Panc1 (cell line): Measurements from ENCODE around the gene EDN2. TPM values are rescaled to one million over a fixed set of nuclear protein-coding genes. Genes with fewer than 3 reads are reported as not detected.

Experiments
- ATAC-seq: fragments of 200-7000 bp; cut with Tn5 transposase; 2 replicates; pipeline ENCODE4 v1.9.1; 2020; ENCODE audit warnings: mild to moderate bottlenecking, moderate library complexity
- BruUV-seq: library from RNA; stranded (reverse); fragments of 400-500 nt; replicated peaks from 2 replicates; lab custom pipeline; 2021; lab: Mats Ljungman, UMichigan
- CTCF ChIA-PET: fragments of 300-600 bp; sonication (Branson Sonifier 250); formaldehyde crosslinking; loops from one replicate; lab custom pipeline; 2022; ENCODE audit warnings: antibody characterized with exemption; lab: Charles Lee
- POLR2A ChIA-PET: fragments of 300-600 bp; sonication (Branson Sonifier 250); formaldehyde crosslinking; loops from one replicate; lab custom pipeline; 2022; ENCODE audit warnings: antibody characterized with exemption; lab: Charles Lee
- DNase-seq: peaks from one replicate; pipeline ENCODE4 v3.0.0-alpha.2; 2010; ENCODE audit warnings: low read depth, low spot score
- H3K27ac ChIP-seq: 2 replicates; pipeline ENCODE4 v1.5.1; 2011; ENCODE audit warnings: mild to moderate bottlenecking, low read length, inconsistent platforms
- H3K27me3 ChIP-seq: fragments of 200-500 bp; sonication (Bioruptor generic); 2 replicates; pipeline ENCODE4 v1.6.0; 2014; ENCODE audit warnings: low read length, inconsistent platforms; ENCODE audit not compliant: control insufficient read depth, insufficient read depth
- H3K36me3 ChIP-seq: fragments of 200-500 bp; sonication (Bioruptor generic); 2 replicates; pipeline ENCODE4 v1.5.1; 2014; ENCODE audit warnings: inconsistent platforms, mild to moderate bottlenecking, low read length, moderate library complexity; ENCODE audit not compliant: control insufficient read depth, insufficient read depth
- H3K4me1 ChIP-seq: 2 replicates; pipeline ENCODE4 v1.5.1; 2011; ENCODE audit warnings: inconsistent platforms, mild to moderate bottlenecking, low read length, moderate library complexity; ENCODE audit not compliant: control insufficient read depth, insufficient read depth
- H3K4me3 ChIP-seq, 2 experiments: 2 replicates each; pipeline ENCODE4 v1.5.1; 2011 to 2012; ENCODE audit warnings: low read depth in 2 of 2, low read length in 2 of 2, mild to moderate bottlenecking in 2 of 2, inconsistent platforms in 1 of 2, moderate library complexity in 1 of 2
- H3K9me3 ChIP-seq: fragments of 200-500 bp; sonication (Bioruptor generic); 2 replicates; pipeline ENCODE4 v1.5.1; 2014; ENCODE audit warnings: low read depth, mild to moderate bottlenecking, inconsistent platforms, low read length, moderate library complexity; ENCODE audit not compliant: control insufficient read depth, insufficient read depth
- POLR2AphosphoS5 ChIP-seq: IDR thresholded peaks from 2 replicates; pipeline ENCODE4 v1.6.1; 2012; ENCODE audit warnings: mild to moderate bottlenecking, low read depth, low read length, moderate library complexity
- SIN3A ChIP-seq: IDR thresholded peaks from 2 replicates; pipeline ENCODE4 v1.6.1; 2012; ENCODE audit warnings: low read depth, mild to moderate bottlenecking, low read length, moderate library complexity, borderline replicate concordance; ENCODE audit not compliant: insufficient read depth
- TCF7L2 ChIP-seq: IDR thresholded peaks from 2 replicates; pipeline ENCODE4 v1.6.1; 2011; ENCODE audit warnings: mild to moderate bottlenecking, low read depth, low read length, inconsistent platforms
- in situ Hi-C: cut with HindIII; loops from 2 replicates; pipeline ENCODE4 v1.10.0; 2016; ENCODE audit warnings: low sequenced_read_pairs, low pct_unique_long_range_greater_than_20kb
- intact Hi-C: fragments of 100-400 bp; cut with micrococcal nuclease; formaldehyde crosslinking; loops from one replicate; pipeline ENCODE4 v1.10.0; 2022; ENCODE audit not compliant: unreplicated experiment
- total RNA-seq: library from RNA; stranded (reverse); gene quantifications from one replicate; pipeline ENCODE4 v1.2.1, GENCODE V29; 2021; ENCODE audit not compliant: unreplicated experiment
- TF ChIP-seq, protein P1 (sequence below): fragments of 450-650 bp; IDR thresholded peaks from 2 replicates; pipeline ENCODE4 v1.5.1; 2017; ENCODE audit warnings: mild to moderate bottlenecking
- TF ChIP-seq, protein P2 (sequence below), 2 experiments: IDR thresholded peaks; 2 replicates each; pipeline ENCODE4 v1.6.1; 2011 to 2012; ENCODE audit warnings: low read depth in 2 of 2, control low read depth in 1 of 2, low read length in 1 of 2, mild to moderate bottlenecking in 1 of 2, moderate library complexity in 1 of 2; ENCODE audit not compliant: insufficient read depth in 1 of 2

EDN2 gene
- total RNA-seq, 1 experiment from 2014 or later, result not detected

DNA sequence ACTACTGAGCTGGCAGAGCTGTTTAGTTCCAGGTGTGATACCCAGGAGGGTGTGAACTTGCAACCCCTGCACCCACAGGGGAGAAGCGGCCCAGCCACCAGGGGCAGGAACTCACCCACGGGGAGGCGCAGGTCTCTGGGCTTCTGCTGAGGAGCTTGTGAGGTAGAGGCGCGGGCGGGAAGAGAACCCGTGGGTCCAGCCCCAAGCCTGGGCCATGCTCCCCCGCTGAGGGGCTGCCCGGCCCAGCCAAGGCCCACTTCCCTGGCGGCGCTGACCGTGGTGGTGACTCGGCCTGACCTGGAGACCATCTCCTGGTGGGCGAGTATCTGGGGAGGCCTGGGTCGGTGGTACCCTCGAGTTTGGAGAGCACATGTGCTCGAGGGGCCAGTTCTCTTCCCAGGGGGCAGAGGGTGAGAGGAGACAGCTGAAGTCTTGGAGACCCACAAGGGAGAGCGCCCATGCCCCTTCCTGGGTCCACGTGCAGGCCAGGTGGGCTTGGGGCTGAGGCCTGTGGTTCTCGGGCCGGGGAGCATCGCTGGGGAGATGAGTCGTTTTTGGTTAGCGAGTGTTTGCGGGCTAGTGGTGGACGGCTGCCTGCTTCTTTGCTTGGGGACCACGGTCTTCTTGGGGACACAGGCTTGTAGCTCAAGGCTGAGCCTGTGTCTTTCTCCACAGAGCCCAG lies 28.4 kb upstream of the EDN2 start:
- DNase-seq, result no peak
- Histone ChIP-seq H3K9me3 (no peaks in the 10 kb centered on the region), H3K36me3 (no peaks in the 10 kb centered on the region), H3K27me3 (no peaks in the 10 kb centered on the region), H3K27ac (no peak overlapping the region), H3K4me3 (no peak overlapping the region), H3K4me1 (peaks cover 9% of the 10 kb centered on the region)
- BruUV-seq, result no TSS peak
- in situ Hi-C loops, result no loop called here
- ChIA-PET CTCF (interaction anchor here (0.6 kb wide), 3 partner anchors 244 to 612 kb away, joined by 4 to 6 read pairs (median 6); no protein-coding TSS in a partner anchor), POLR2A (interaction anchor here (0.6 to 0.7 kb wide), 2 partner anchors 691 to 815 kb away, joined by 3 to 9 read pairs; no protein-coding TSS in a partner anchor)
- TF ChIP-seq TCF7L2 (no peak), POLR2AphosphoS5 (no peak), SIN3A (no peak)
- TF ChIP-seq, protein P1, sequence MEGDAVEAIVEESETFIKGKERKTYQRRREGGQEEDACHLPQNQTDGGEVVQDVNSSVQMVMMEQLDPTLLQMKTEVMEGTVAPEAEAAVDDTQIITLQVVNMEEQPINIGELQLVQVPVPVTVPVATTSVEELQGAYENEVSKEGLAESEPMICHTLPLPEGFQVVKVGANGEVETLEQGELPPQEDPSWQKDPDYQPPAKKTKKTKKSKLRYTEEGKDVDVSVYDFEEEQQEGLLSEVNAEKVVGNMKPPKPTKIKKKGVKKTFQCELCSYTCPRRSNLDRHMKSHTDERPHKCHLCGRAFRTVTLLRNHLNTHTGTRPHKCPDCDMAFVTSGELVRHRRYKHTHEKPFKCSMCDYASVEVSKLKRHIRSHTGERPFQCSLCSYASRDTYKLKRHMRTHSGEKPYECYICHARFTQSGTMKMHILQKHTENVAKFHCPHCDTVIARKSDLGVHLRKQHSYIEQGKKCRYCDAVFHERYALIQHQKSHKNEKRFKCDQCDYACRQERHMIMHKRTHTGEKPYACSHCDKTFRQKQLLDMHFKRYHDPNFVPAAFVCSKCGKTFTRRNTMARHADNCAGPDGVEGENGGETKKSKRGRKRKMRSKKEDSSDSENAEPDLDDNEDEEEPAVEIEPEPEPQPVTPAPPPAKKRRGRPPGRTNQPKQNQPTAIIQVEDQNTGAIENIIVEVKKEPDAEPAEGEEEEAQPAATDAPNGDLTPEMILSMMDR, result no peak
- TF ChIP-seq, protein P2, sequence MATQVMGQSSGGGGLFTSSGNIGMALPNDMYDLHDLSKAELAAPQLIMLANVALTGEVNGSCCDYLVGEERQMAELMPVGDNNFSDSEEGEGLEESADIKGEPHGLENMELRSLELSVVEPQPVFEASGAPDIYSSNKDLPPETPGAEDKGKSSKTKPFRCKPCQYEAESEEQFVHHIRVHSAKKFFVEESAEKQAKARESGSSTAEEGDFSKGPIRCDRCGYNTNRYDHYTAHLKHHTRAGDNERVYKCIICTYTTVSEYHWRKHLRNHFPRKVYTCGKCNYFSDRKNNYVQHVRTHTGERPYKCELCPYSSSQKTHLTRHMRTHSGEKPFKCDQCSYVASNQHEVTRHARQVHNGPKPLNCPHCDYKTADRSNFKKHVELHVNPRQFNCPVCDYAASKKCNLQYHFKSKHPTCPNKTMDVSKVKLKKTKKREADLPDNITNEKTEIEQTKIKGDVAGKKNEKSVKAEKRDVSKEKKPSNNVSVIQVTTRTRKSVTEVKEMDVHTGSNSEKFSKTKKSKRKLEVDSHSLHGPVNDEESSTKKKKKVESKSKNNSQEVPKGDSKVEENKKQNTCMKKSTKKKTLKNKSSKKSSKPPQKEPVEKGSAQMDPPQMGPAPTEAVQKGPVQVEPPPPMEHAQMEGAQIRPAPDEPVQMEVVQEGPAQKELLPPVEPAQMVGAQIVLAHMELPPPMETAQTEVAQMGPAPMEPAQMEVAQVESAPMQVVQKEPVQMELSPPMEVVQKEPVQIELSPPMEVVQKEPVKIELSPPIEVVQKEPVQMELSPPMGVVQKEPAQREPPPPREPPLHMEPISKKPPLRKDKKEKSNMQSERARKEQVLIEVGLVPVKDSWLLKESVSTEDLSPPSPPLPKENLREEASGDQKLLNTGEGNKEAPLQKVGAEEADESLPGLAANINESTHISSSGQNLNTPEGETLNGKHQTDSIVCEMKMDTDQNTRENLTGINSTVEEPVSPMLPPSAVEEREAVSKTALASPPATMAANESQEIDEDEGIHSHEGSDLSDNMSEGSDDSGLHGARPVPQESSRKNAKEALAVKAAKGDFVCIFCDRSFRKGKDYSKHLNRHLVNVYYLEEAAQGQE (IDR thresholded peaks at IDR 0.05; ENCODE audit: insufficient read depth in 1 of 2, low read depth in 2 of 2, low read length in 1 of 2), result no peak
- intact Hi-C loops, result no loop called here
- ATAC-seq, result no peak

DNA sequence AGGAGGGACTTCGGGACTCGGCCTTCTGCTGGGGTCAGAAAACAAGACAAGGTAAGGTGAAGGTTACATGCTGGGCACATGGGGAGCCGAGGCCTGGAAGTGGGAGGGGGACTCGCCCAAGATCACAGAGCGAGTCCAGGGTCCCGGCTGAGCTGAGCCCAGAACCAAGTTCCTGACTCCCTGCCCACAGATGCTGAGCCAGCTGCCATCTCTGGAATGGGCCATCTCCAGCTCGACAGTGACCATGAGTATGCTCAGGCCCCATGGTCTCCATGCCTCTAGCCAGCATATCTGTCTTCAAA lies 26.7 kb upstream of the EDN2 start:
- Histone ChIP-seq H3K36me3 (no peaks in the 10 kb centered on the region), H3K9me3 (no peaks in the 10 kb centered on the region), H3K27ac (no peak overlapping the region), H3K4me3 (no peak overlapping the region), H3K27me3 (no peaks in the 10 kb centered on the region), H3K4me1 (peaks cover 9% of the 10 kb centered on the region)
- ChIA-PET POLR2A (no interaction called here), CTCF (no interaction called here)
- ATAC-seq (no peak), DNase-seq (no peak)
- TF ChIP-seq, protein P2 (IDR thresholded peaks at IDR 0.05; ENCODE audit: insufficient read depth in 1 of 2, low read depth in 2 of 2, low read length in 1 of 2), result no peak
- TF ChIP-seq, protein P1, result no peak
- no peak for TF ChIP-seq TCF7L2
- TF ChIP-seq POLR2AphosphoS5, result no peak
- TF ChIP-seq SIN3A, result no peak
- in situ Hi-C loops, result no loop called here
- no TSS peak for BruUV-seq
- intact Hi-C loops, result no loop called here
